DND-41 (cell line): ENCODE measurements around the gene OR4A15.

ENCODE experiments used
- ATAC-seq: fragments of 200-7000 bp; cut with Tn5 transposase; 3 replicates; pipeline ENCODE4 v1.9.1; 2021; ENCODE audit warnings: low read depth; ENCODE audit not compliant: insufficient read depth
- DNase-seq: peaks from one replicate; pipeline ENCODE4 v3.0.0-alpha.2; 2020
- H2AFZ ChIP-seq: 2 replicates; pipeline ENCODE4 v1.6.0; 2012; ENCODE audit warnings: low read depth, low read length
- H3K27ac ChIP-seq: 2 replicates; pipeline ENCODE4 v1.5.1; 2012; ENCODE audit warnings: low read length, inconsistent platforms
- H3K27me3 ChIP-seq: fragments of 200-600 bp; sonication (generic); 2 replicates; pipeline ENCODE4 v1.6.0; 2012; ENCODE audit warnings: low read length, mild to moderate bottlenecking, inconsistent platforms; ENCODE audit not compliant: insufficient read depth, poor library complexity
- H3K36me3 ChIP-seq: 2 replicates; pipeline ENCODE4 v1.5.1; 2012; ENCODE audit warnings: low read length, inconsistent platforms; ENCODE audit not compliant: insufficient read depth
- H3K4me1 ChIP-seq: 2 replicates; pipeline ENCODE4 v1.5.1; 2012; ENCODE audit warnings: mild to moderate bottlenecking, low read length; ENCODE audit not compliant: insufficient read depth
- H3K4me2 ChIP-seq: 2 replicates; pipeline ENCODE4 v1.6.0; 2012; ENCODE audit warnings: mild to moderate bottlenecking, moderate library complexity, low read length, inconsistent platforms; ENCODE audit not compliant: insufficient read depth
- H3K4me3 ChIP-seq, 2 experiments: fragments of 200-600 bp in 1 of 2; shearing (Covaris generic) in 1 of 2; 2 replicates each; pipeline ENCODE4 v1.5.1; 2012 to 2016; ENCODE audit warnings: inconsistent platforms in 2 of 2, low read length in 2 of 2, mild to moderate bottlenecking in 2 of 2, low read depth in 1 of 2, moderate library complexity in 1 of 2
- H3K79me2 ChIP-seq: 2 replicates; pipeline ENCODE4 v1.6.0; 2012; ENCODE audit warnings: low read length, inconsistent platforms; ENCODE audit not compliant: insufficient read depth
- H3K9ac ChIP-seq: 2 replicates; pipeline ENCODE4 v1.6.0; 2012; ENCODE audit warnings: low read depth, mild to moderate bottlenecking, inconsistent platforms, low read length, moderate library complexity
- H3K9me3 ChIP-seq: 2 replicates; pipeline ENCODE4 v1.5.1; 2012; ENCODE audit warnings: low read length, moderate library complexity, mild to moderate bottlenecking, inconsistent platforms; ENCODE audit not compliant: insufficient read depth, severe bottlenecking
- H4K20me1 ChIP-seq: 2 replicates; pipeline ENCODE4 v1.6.0; 2012; ENCODE audit warnings: low read length; ENCODE audit not compliant: insufficient read depth
- CTCF ChIP-seq: IDR thresholded peaks from 2 replicates; pipeline ENCODE4 v1.5.1; 2012; ENCODE audit warnings: borderline replicate concordance, low read length, moderate library complexity, mild to moderate bottlenecking; ENCODE audit not compliant: poor library complexity, severe bottlenecking; ENCODE audit errors: extremely low read depth
- EZH2 ChIP-seq: IDR thresholded peaks from 3 replicates; pipeline ENCODE4 v1.6.1; 2012; ENCODE audit warnings: borderline replicate concordance, low read depth, mild to moderate bottlenecking, moderate library complexity, low read length, inconsistent platforms; ENCODE audit not compliant: severe bottlenecking

OR4A15 gene

GRCh38 chr11:55349032-55349431 is 18.7 kb upstream of the OR4A15 start:
- H3K4me1 ChIP-seq: no peaks in the 10 kb centered on the region
- no peak overlapping the region for H2AFZ ChIP-seq
- DNase-seq (no peak), ATAC-seq (no peak)
- H3K9ac ChIP-seq: no peak overlapping the region
- H3K4me3 ChIP-seq: no peak overlapping the region
- H3K27me3 ChIP-seq: no peaks in the 10 kb centered on the region
- no peaks in the 10 kb centered on the region for H4K20me1 ChIP-seq
- no peaks in the 10 kb centered on the region for H3K36me3 ChIP-seq
- H3K4me2 ChIP-seq: no peak overlapping the region
- H3K27ac ChIP-seq: no peak overlapping the region
- H3K9me3 ChIP-seq: no peaks in the 10 kb centered on the region
- no peaks in the 10 kb centered on the region for H3K79me2 ChIP-seq
- TF ChIP-seq CTCF (no peak), EZH2 (no peak)

GRCh38 chr11:55357560-55358184 is 10.1 kb upstream of the OR4A15 start:
- H2AFZ ChIP-seq: no peak overlapping the region
- H3K4me3 ChIP-seq: no peak overlapping the region
- H3K9me3 ChIP-seq: peaks cover 2% of the 10 kb centered on the region
- H3K4me2 ChIP-seq: no peak overlapping the region
- no peaks in the 10 kb centered on the region for H3K79me2 ChIP-seq
- ATAC-seq: no peak
- no peaks in the 10 kb centered on the region for H3K36me3 ChIP-seq
- H3K27ac ChIP-seq: no peak overlapping the region
- H3K9ac ChIP-seq: no peak overlapping the region
- H4K20me1 ChIP-seq: no peaks in the 10 kb centered on the region
- H3K4me1 ChIP-seq: no peaks in the 10 kb centered on the region
- DNase-seq: no peak
- no peaks in the 10 kb centered on the region for H3K27me3 ChIP-seq
- TF ChIP-seq EZH2: no peak
- TF ChIP-seq CTCF: peak; percentile 39

- TF ChIP-seq CTCF: no peak
- TF ChIP-seq EZH2: no peak
- no peak overlapping the region for H2AFZ ChIP-seq
- H3K27me3 ChIP-seq: no peaks in the 10 kb centered on the region
- ATAC-seq (no peak), DNase-seq (no peak)
- no peak overlapping the region for H3K27ac ChIP-seq
- no peak overlapping the region for H3K4me3 ChIP-seq
- no peaks in the 10 kb centered on the region for H3K4me1 ChIP-seq
- H3K9ac ChIP-seq: no peak overlapping the region
- H3K79me2 ChIP-seq: no peaks in the 10 kb centered on the region
- H3K4me2 ChIP-seq: no peak overlapping the region
- no peaks in the 10 kb centered on the region for H3K9me3 ChIP-seq
- no peaks in the 10 kb centered on the region for H3K36me3 ChIP-seq
- no peaks in the 10 kb centered on the region for H4K20me1 ChIP-seq
These were observed 33.2 kb downstream of the OR4A15 start for GRCh38 chr11:55401011-55401410.
